NCI-H1436 (cell line): ENCODE results near the gene SEC14L5.

Experiments used
- DNase-seq: peaks from one replicate; lab custom pipeline; 2025; lab: John Stamatoyannopoulos, UW

Gene SEC14L5

DNA sequence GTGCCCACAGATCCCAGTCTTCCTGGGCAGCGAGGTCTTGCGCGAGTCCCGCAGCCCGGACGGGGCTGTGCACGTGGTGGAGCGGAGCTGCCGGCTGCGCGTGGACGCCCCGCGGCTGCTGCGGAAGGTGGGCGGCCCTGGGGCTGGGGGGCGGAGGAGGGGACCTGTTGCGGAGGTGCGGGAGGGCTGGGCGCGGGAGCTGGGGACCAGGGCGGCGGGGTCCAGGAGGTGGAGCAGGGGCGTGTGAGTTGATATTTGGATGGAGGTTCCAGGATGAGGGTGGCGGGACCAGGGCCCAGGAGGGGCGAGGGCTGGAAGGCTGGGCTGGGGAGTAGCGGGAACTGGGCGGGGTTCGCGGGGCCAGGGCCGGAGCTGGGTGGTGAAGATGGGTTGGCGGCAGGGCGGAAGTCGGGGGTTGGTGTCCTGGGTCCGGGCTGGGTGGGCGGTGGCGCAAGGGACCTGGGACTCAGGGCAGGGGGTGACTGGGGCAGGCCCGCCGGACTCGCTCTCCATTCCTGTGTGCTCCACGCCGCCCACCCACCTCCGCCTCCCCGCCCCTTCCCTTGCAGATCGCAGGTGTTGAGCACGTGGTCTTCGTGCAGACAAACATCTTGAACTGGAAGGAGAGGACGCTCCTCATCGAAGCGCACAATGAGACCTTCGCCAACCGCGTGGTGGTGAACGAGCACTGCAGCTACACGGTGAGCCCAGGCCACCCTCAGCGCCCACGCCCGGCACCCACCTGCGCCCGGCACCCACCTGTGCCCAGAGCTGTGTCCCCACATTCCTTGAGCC lies 29.6 kb downstream of the SEC14L5 start:
- no peak for DNase-seq

DNA sequence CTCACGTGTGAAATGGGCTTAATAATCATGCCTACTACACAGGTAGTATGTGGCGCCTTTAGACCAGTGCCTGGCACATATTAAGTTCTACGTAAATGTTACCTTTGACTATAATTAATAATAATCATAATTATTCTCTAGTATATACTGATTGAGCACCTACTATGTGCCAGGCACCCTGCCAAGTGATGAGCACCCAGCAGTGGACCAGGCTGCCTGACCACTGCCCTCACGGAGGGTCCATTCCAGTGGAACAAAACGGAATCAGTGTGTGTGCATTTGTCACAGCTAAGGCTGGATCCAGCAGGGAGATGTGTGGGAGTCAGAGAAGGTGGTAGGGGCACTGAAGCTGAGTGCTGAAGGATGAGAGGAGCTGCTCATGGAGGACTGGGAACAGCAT lies 30.5 kb downstream of the SEC14L5 start:
- DNase-seq, result no peak

DNA sequence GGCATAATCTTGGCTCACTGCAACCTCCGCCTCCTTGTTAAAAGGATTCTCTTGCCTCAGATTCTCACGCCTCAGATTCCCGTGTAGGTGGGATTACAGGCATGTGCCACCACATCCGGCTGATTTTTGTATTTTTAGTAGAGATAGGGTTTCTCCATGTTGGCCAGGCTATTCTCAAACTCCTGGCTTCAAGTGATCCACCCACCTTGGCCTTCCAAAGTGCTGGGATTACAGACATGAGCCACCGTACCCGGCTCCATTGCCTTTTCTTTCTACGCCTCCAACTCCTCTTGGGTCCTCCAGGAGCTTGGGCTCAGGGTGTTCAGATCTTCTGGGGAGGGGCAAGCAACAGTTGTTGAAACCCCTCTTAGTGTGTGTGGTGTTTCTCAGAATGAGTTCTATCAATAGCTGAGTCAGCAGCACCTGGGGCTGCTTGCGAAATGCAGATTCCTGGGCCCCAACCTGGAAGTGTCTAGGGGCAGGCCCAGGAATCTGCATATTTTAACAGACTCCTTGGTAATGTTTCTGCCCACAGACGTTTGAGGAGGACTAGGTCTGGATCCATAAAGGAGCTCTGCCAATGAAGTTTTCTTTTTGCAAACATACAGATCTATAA lies 31.4 kb downstream of the SEC14L5 start:
- DNase-seq, result no peak

DNA sequence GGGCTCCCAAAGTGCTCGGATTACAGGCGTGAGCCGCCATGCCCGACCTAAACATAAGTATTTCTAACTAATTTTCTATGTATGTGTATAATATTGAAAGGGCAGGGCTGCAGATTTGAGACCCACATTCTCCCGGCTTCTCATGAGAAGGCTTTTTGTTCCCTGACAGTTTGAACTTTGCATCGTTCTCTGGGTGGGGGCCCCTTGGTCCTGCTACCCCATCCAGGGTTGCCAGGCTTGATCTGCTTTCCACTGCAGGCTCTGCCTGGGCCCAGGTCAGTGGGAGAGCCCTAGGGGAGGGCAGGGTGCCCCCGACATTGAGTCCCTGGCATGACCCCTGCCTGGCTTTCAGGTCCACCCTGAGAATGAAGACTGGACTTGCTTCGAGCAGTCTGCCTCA lies 32.3 kb downstream of the SEC14L5 start:
- DNase-seq, result no peak

DNA sequence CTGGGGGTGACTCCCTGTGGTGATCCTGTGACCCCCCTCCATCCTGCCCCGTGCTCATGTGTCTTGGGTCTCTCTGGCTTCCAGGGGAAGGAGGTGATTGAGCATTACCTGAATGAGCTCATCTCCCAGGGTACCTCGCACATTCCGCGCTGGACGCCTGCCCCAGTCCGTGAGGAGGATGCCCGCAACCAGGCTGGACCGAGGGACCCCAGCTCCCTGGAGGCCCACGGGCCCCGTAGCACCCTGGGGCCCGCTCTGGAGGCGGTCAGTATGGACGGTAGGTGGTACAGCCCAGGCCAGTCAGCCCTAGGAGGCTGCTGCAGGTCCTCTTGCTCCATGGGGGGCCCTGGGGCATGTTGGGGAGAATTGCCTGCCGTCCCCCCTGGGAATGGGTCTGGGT lies 33.6 kb downstream of the SEC14L5 start:
- DNase-seq, result no peak

DNA sequence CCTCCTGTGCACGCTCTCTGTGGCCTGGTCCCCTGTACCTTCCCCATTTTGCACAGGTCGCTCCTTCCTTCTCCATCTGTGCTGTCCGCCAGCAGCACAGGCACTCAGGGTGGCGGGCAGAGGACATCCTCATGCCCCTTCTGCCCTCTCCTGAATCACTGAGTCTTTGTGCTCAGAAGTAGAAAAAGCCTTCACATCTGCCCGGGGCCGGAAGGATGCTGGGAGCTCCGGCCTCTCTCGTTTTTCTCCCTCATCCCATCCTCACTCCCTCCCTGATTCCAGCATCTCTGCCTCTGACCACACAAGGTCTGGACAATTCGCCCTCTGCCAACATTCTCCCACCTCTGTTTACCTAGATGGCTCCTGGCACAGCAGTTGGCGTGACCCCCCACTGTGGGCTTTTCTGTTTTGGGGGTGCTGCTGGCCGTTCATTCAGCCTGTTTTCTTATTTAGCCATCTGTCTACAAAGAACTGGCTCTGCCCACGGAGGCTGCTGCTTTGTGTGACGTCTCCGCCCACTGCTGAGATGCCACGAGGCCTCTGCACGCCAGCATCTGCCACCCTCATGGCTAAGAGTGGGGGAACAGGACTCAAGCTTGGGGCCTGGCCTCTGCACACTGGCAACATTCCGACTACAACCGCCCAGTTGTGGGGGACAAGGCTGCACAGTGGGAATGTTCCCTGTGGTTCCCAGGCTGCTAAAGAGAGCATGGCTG lies 36.7 kb downstream of the SEC14L5 start:
- no peak for DNase-seq

DNA sequence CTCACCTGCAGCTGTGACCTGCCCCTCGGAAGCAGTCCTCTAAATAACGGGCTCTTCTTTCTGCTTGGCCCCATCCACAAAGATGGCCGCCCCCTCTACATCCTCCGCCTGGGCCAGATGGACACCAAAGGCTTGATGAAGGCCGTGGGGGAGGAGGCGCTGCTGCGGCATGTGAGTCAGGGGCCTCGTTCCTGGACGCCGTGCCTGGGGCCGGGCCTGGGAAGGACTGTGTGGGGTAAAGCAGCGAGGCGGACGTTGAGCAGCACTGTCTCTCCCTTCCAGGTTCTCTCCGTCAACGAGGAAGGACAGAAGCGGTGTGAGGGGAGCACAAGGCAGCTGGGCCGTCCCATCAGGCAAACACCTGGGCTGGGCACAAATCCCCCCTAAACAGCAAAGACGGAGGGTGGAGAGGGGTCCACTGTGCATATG lies 42.5 kb downstream of the SEC14L5 start:
- DNase-seq, result no peak

DNA sequence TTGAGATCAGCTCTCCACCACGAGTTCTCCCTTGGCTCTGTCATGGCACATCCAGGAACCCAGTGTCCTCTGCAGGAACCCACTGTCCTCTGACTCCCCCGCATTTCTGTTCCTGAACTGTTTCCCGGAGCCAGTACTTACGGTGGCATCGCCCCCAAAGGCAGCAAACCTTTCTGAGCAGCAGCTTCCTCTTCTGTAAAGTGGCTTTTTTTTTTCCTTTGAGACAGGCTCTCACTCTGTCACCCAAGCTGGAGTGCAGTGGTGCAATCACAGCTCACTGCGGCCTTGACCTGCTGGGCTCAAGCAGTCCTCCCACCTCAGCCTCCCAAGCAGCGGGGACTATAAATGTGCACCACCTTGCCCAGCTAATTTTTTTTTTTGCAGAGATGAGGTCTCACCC lies 43.4 kb downstream of the SEC14L5 start:
- DNase-seq, result no peak

DNA sequence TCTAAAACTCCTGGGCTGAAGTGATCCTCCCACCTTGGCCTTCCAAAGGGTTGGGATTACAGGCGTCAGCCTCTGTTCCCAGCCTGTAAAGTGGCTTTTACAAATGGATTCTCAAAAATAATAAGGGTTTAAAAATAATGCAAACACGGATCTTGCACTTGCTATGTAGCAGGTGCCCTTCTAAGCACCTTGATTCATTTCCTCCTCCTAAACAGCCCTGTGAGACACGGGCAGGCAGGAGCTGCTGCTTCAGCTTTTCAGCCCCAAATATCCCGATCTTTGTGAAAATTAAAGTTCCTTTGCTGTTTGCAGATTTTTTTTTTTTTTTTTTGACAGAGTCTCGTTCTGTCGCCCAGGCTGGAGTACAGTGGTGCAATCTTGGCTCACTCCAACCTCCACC lies 43.9 kb downstream of the SEC14L5 start:
- DNase-seq, result no peak

DNA sequence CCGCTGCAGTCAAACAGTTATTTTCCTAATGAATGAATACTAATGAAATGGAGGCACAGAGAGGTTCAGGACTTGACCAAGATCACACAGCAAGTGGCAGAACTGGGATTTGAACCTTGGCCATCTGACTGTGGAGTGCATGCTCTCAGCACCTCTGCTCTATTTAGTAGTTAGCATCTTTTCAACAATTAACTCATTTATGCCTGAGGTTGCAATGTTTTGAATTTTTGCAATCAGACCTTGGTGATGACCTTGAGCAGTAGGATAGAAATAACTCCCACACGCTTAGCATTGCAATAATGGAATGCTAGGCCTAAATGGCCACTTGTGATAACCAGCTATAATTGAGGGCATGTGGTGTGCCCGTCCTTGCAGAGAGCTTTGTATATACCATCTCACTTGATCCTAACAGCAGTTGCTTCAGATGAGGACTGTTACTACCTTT lies 44.6 kb downstream of the SEC14L5 start:
- DNase-seq, result no peak

DNA sequence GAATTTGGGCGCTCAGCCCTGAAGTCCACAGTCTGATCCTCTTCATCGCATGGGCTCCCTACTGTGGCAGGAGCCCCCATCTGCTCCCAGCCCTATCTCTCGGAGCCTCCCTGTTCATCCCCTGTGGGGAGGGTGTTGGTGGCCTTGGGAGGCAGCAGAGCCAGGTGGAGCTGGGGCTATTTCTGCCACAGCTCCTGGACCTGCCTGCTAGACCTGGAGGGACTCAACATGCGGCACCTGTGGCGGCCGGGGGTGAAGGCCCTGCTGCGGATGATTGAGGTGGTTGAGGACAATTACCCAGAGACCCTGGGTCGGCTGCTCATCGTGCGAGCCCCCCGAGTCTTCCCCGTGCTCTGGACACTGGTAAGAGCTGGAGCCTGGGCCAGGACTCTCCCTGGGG lies 45.1 kb downstream of the SEC14L5 start:
- no peak for DNase-seq

DNA sequence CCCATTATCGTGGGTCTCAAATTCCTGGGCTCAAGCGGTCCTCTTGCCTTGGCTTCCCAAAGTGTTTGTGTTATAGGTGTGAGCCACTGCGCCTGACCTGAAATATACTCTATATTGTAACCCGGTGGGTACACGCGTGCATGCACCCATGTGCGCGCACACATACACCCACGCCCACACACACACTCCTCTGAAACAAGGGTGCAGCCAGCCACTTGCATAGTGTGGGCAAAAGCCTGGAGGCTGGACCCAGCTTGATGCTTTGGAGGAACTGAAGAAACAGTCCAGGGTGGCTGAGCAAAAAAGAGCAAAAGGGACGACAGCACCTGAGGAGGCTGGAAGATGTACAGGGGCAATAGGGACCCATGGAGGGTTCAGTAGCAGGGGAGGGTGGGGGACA lies 45.7 kb downstream of the SEC14L5 start:
- DNase-seq, result no peak

DNA sequence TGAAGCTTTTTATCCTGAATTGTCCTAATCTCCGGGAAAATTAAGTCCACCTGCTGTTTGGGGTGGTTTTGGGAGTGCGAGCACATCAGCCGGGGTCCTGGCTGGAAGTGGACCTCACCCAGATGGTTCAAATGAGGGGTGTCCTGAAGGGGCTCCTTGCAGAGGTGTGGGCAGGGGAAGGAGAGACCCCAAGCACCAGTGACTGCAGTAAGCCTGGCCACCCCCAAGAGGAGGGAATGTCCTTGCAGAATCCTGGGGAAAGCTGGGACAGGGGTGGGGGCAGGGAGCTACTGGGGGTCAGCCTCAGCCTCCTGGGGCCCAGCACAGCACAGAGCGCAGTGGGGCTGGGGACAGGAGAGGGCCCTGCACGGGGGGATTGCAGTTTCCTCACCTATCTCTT lies 46.2 kb downstream of the SEC14L5 start:
- no peak for DNase-seq

DNA sequence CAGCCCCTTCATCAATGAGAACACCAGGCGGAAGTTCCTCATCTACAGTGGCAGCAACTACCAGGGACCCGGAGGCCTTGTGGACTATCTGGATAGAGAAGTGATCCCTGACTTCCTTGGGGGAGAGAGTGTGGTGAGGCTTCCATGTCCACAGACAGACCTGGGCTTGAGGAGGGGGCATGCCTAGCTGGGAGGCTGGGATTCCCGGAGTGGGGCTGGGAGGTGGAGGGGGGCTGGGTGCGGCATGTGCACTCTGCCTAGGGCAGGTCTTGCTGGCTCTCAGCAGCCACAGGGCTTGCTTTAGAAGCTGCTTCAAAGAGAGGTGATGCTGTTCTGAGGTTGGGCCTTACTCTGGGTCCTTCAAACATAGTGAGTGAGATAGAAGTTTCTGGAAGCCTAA lies 47.8 kb downstream of the SEC14L5 start:
- no peak for DNase-seq

DNA sequence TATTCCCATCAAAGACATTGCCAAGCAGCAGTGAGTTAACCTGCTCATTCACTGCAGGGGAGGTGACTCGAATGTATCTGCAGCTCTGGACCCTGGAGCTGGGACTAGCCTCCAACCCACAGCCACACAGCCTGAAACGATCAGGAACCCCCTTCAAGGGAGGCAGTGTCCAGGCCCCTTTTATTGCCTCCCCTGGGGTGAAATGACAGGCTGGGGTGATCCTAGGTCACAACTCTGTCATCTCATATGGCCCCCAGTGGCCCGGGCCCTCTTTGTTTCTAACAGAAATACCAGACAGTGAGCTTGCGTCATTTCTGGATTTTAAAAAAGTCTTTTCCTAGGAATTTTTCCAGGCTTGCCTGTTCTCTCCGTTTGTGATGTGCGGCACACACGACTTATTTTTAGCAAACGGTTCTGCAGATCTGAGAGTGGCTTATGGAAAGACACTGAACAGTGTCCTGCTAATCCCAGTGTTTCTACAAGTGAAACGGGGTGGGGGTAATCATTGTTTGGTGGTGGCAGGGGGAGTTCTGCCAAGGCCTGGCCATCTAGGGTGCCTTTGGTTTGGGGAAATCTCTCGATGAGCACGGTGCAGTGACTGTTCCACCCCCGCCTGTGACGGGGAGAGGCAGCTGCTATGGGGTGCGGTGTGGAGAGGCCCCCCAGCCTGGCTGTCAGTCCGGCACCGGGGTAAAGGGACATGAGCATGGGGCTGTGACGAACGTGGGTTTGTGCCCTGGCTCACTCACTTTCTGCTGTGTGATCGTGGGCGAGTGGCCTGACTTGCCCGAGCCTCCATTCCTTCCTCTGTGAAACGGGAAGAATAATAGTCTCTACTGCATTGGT lies 48.4 kb downstream of the SEC14L5 start:
- DNase-seq, result no peak

DNA sequence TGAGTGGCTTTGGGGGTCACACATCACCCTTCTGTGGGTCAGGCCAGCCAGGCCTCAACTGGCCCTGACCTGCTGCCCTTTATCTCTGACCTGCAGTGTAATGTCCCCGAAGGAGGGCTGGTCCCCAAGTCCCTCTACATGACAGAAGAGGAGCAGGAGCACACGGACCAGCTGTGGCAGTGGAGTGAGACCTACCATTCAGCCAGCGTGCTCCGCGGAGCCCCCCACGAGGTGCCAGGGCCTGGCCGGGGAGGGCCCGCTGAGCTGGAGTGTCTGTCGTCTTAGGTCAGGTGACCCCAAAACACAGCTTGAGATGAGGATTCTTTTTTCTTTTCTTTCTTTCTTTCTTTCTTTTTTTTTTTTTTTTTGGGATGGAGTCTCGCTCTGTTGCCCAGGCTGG lies 49.1 kb downstream of the SEC14L5 start:
- DNase-seq, result no peak

DNA sequence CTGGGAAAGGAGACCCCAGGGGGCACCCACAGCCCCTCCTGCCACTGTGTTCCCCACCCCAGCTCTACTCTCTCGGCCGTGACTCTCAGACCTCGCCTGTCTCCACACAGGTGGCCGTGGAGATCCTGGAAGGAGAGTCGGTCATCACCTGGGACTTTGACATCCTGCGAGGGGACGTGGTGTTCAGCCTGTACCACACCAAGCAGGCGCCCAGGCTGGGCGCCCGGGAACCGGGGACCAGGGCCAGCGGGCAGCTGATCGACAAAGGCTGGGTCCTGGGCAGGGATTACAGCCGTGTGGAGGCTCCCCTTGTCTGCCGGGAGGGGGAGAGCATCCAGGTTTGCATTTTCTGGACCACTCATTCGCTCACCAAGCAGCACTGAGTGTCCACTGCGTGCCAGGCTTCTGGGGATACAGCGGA lies 50.2 kb downstream of the SEC14L5 start:
- DNase-seq, result no peak

DNA sequence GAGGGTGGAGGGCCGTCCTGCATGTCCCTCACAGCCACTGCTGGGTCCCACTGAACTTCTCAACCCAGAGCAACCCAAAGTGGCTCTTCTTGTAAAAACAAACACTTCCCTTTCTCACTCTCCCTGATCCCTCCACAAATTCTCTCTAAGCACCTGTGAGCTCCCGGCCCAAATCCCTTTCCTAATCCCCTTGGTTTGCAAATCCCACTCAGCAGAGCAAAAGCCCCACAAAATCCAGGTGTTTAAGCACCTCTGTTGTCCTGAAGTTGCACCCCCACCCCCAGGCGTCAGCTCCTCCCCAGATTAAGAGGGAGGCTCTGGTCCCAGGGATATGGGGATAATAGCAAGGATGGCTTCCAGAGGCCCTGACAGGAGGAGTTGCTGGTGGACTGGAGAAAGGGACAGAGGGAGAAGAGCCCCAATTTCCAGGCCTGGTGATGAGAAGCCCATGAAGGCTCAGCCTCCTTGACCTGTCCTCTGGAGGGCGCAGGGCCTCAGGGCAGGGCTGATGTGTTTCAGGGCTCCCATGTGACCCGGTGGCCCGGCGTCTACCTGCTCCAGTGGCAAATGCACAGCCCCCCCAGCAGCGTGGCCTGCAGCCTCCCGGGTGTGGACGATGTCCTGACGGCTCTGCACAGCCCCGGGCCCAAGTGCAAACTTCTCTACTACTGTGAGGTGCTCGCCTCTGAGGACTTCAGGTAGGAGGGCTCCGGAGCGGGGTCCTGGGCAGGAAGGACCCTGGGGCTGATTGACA lies 52.6 kb downstream of the SEC14L5 start:
- no peak for DNase-seq

DNA sequence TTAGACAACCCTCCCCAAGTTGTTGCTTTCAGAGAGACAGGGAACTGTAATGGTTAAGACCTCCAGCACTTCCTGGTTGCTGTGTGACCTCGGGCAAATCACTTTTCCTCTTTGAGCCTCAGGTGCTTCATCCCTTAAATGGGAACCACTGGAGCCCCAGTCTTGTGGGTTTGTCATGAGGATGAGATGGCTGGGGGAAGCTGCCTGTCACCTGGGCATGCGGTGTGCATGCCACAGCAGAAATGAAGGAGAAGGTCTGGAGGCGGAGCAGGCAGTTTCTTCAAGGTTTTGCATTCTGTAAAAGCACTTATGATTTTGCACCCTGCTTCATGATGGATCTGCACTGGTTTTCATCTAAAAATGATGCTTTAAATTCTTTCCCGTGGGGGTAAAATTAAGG lies 53.5 kb downstream of the SEC14L5 start:
- DNase-seq, result no peak

DNA sequence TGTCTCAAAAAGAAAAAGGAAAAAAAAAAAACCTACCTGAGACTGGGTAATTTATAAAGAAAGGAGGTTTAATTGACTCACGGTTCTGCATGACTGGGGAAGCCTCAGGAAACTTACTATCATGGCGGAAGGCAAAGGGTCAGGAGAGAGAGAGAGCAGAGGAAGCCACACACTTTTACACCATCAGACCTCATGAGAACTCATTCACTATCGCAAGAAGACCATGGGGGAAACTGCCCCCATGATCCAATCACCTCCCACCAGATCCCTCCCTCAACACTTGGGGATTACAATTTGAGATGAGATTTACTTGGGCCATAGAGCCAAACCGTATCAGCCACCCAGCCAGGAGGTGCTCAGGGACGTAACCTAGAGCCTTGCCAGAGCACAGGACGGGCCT lies 54.8 kb downstream of the SEC14L5 start:
- DNase-seq, result no peak

DNA sequence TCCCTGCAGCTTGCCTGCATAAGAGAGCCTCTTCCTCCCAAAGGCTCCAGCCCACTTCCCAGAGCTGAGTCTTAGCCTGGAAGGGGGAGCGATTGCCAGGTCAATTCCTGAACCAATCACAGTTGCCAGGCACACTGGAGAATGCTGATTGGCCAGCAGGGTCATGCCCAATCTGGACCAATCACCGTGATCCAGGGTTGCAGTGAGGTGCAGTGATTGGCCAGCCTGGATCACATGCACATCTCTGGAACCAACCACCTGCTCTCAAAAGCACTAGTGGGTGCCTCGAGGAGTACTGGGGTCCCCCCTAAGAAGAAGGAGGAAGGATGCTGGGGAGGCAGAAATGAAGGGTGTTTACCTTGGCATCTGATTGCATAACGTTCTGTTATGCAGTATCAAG lies 57.2 kb downstream of the SEC14L5 start:
- no peak for DNase-seq

DNA sequence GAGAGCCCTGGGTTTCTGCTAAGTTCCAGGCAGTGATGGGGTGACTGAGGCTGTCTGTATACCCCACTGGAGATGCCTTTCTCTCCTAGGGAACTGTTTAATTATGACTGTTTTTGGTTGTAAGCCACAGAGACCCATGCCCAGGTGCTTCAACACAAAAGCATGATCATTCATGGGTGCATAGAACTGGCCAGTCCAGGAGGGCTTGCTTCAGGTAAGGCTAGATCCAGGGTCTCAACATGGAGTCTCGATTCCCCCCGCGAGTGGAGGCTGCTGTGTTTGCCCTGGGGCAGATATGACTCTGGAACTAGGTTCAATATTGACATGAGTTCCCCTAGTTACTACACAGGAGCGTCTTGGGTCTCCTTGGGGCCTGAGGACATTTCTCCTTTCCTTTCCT lies 57.8 kb downstream of the SEC14L5 start:
- DNase-seq, result no peak
